ENCODE results near the gene FGF10.

The FGF10 gene

DNA sequence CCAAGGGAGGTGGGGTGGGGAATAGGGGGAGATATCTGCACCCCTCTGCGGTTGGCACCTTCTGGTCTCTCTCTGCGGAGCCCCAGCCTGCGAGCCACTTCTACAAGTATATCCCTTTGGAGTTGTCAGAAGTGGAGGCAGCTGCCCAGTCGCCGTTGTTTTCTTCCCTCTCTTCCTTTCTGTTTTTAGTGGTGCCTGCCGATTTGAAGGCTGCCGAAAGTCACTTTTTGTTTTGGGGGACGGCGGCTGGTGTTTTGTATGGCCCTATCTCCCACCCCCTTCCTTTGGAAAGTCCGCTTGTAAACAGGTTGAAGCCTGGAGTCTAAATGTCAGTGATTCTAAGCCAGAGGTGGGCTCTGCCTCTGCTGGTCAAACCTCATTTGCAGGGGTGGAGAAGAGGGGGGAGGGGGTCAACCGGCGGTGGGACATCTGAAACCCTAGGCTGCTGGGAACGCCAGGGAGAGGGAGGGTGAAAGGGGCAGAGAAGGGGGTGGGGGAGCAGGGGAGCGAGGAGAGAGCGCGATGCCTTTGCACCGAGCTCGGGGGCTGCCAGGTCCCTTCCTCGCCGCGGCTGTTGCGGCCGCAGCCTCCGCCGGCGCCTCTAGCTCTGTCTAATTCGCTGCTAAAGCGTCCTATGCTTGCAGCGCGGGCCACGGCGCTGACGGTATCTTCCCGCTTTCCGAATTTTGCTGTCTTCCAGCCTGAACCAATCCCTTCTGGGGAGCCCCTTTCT, at the start of gene FGF10:
TSS of gene FGF10 (minus strand) at position 331 of the 733 bp plus-strand sequence. CDS start 738 bp downstream, outside the sequence.
- DNase-seq: peak in 1 of 2 experiments; percentile 41

- DNase-seq: no peak
These were observed 37.7 kb upstream of the FGF10 start for GRCh38 chr5:44426944-44427343.

- no peak for DNase-seq
These were observed 23.1 kb upstream of the FGF10 start for GRCh38 chr5:44412286-44412685.

GRCh38 chr5:44402084-44402483, 12.9 kb upstream of the FGF10 start:
- no peak for DNase-seq

- no peak for DNase-seq
These were observed 12.4 kb upstream of the FGF10 start for GRCh38 chr5:44401611-44402010.

GRCh38 chr5:44398382-44398781, 9.2 kb upstream of the FGF10 start:
- DNase-seq: no peak

GRCh38 chr5:44396312-44396711, 7.1 kb upstream of the FGF10 start:
- DNase-seq: no peak

DNA sequence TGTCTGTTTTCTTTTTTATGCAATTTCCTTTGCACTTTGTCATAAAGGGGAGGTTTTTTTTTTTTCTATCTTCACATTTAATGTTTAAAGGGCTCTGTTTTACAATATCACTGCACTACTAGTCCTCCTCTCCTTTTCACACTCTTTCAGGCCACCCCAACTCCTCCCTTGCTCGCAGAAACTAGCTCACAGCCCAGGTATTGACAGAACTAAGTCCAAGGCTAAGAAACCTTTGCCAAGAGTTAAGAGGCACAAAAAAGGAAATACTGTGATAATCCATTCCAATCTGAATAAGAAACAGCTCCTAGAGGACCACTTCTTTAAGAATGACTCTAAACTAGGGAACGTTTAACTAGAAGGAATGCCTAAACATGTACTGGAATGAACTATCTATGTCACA, 1.1 kb upstream of the FGF10 start:
- no peak for DNase-seq

GRCh38 chr5:44389823-44390143, 563 bp upstream of the FGF10 start:
- DNase-seq: no peak

DNA sequence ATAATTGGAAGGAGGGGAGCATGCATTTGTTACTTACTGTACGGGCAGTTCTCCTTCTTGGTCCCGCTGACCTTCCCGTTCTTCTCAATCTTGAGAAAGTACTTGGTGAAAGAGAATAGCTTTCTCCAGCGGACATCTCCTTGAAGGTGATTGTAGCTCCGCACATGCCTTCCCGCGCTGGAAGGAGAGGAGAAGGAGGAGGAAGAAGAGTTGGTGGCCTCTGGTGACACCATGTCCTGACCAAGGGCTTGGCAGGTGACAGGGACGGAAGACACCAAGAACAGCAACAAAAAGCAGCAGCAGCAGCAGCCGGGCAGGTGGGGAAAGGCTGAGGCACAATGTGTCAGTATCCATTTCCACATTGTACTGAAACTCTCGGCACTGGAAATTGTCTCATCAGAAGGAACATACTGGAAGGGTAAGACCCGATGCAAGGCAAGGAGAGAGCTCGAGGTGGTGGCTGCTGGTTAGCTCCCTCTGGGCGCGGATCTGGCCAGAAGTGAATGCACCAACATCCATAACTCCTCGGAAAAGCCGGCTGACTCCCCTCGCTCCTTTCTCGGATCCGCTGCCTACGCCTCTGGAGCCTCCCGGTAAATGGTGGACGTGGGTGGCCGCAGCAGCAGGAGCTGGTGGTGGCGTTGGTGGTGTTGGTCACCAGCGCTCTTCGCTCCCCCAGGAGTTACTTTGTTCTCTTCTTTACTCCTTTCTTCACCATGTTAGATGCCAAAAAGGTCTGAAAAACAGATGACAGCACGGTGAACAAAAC, 715 bp downstream of the FGF10 start:
- no peak for DNase-seq

DNA sequence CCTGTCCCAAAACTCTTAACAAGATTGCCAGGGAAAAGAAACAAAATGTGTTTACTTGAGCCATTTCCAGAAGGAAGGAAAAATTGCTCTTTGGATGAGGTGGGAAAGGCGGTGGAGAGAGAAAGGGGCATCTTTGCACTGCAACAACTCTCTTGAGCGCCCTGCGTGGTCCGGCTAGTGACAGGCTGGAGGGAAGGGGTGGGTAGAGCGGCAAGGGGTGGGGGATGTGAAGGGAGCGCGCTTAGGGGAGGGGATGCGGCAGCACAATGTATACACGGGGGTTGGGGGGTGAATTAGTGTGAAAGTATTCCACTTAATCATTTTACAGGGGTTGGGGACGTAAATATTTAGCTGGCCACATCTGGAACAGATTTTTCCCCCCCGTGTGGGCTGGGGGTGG, 1.3 kb downstream of the FGF10 start:
- no peak for DNase-seq

GRCh38 chr5:44387406-44387805, 1.8 kb downstream of the FGF10 start:
- no peak for DNase-seq

- peak in 1 of 2 experiments; percentile 27 for DNase-seq
These were observed 3.8 kb downstream of the FGF10 start for GRCh38 chr5:44385291-44385900.

- no peak for DNase-seq
These were observed 4.4 kb downstream of the FGF10 start for GRCh38 chr5:44384816-44385215.

GRCh38 chr5:44382894-44383293, 6.3 kb downstream of the FGF10 start:
- DNase-seq: no peak

DNA sequence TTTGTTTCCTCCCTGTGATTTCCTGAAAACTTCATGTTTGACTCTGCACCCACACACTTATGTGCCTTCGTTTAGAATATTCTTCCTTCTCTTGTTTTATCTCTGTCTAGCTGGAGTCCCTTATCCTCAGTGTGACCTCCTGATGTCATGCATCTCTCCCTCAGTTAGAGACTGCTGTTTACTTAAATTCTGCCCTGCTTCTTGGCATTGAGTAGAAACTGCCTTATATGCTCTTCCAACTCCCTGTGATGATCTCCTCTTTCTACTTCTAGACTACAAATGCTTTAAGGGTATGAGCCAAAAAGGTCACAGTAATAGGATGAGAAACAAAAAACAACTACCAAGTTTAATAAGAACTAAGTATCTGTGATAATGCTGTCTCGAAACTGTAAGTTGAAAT, 12.2 kb downstream of the FGF10 start:
- DNase-seq: no peak

GRCh38 chr5:44372028-44372427, 17.2 kb downstream of the FGF10 start:
- DNase-seq: no peak

GRCh38 chr5:44367203-44367602, 22.0 kb downstream of the FGF10 start:
- DNase-seq: no peak

- no peak for DNase-seq
These were observed 23.9 kb downstream of the FGF10 start for GRCh38 chr5:44365345-44365744.

DNA sequence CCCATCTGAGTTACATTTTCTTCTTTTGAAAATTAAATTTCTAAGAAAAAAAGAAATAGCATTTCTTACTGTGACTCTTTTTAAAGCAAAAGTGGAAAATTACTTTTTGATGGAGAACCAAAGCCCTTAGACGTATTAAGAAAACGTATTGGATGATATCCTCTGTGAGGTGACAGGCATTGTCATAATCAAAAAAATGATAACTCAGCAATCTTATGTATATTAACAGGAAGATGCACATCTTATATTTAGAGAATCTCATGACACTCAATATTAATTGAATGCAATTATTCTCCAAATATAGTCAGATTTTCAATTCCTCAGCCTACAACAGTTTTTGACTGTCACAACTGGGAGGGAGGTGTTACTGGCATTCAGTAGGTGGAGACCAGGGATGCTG, 25.1 kb downstream of the FGF10 start:
- no peak for DNase-seq

DNA sequence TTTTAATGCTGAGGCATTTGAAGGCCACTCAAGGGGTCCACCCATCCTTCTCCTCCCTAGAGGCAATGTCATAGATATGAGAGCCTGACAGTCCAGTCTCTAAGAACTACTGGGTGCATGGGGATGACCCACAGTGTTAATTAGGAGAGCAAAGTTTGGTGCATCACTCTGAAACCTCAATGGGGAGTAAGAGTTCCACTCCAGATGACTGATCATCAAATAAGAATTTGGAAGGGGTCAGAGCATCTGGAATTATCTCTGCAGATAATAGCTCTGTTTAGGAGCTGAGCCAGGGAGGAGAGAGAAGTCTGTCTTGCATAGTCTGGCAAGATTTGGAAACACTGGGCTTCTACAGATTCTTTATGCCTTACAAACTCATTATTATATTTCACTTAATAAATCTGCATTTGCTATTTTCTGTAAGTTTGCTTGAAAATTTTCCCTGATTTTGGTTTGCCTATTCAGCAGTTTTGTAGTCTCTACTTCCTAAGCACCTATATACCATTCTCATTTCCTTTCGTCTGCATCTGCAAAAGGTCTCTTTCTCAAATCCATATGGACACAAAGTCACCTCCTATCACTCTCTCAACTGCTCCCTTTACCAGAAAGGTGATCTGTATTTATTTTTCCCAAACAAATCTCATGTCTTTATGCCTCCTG, 27.7 kb downstream of the FGF10 start:
- DNase-seq: no peak

DNA sequence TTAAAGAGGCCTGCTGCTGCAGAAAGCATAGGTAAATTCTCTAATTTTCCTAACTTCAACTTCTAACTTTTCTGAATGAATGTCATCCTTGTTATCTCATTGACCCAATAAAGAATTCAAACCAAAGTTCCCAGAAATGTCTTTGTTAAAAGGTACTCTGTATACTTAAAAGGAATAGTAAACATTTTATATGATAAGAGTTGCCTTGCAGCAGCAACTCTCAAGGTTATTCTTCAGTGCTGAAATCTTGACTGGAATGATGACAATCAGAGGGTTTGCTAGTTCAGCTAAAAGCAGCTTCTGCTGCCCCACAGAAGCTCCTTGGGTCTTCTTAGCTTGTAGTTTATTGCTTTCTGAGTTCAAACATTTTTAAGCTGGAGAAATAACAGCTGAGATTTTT, 28.3 kb downstream of the FGF10 start:
- no peak for DNase-seq

DNA sequence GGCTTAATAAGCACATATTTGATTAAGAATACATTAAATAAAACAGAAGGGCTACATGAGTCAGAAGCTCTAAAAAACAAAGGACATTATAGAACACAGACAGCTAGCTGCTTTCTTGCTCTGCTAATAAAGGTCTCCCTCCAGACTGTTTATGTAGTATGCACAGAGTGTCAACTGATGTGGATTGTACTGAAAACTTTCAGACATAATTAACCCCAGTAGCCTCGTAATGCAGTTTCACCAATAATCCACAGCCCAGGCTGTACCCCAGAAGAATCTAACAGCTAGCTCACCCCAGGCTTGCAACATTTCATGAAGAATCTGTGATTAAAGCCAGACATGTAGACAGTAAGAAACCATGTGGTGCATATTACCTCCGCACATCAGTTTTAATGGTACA, 30.8 kb downstream of the FGF10 start:
- DNase-seq: no peak

- DNase-seq: no peak
These were observed 33.0 kb downstream of the FGF10 start for GRCh38 chr5:44356231-44356630.

Data from NCI-H446 (cell line).